Cardiac septum (tissue), 1 donor: ENCODE measurements around the gene TXLNA. TPM values are rescaled to one million over a fixed set of nuclear protein-coding genes. Genes with fewer than 3 reads are reported as not detected.
"Not testable (repeated sequence)": the region's sequence is repeated elsewhere in the genome, so short reads cannot be mapped to it uniquely, and the experiment has no call there.

Experiments used
- DNase-seq: peaks from one replicate; pipeline ENCODE4 v3.0.0-alpha.2; 2020; ENCODE audit warnings: low spot score
- intact Hi-C: fragments of 100-400 bp; cut with DNase I; formaldehyde crosslinking; loops from one replicate; pipeline ENCODE4 v1.14.0; 2022
- long read RNA-seq: library from polyadenylated mRNA; unstranded; transcript quantifications from one replicate; pipeline ENCODE4 v2.0.0, GENCODE V29; 2021
- total RNA-seq: library from RNA; stranded (reverse); fragmentation: NEBNext Ultra II Directional; extraction: Animal tissue kit (Norgen Biotek cat#: 25700); gene quantifications from one replicate; pipeline ENCODE4 v1.2.1, GENCODE V29; 2021
- donor health status: DM: no; HTN: no; CAD: no.

The TXLNA gene
- 24.5 TPM for total RNA-seq
- long read RNA-seq, full-length matches to known transcripts = 2 of 14 reads
- long read RNA-seq, partial matches to known transcripts = 1 of 14 reads
- long read RNA-seq, other reads (novel, unspliced or antisense) = 11 of 14 reads

GRCh38 chr1:32179443-32180185 lies at the start of gene TXLNA:
TSS of gene TXLNA (plus strand) at chr1:32179675. CDS start at chr1:32180346, 671 bp downstream.
- DNase-seq = peak; percentile 98
- intact Hi-C loops = loop anchor here (5.0 kb wide), 1 partner anchor 72 kb away; the partner anchor contains the start of gene KPNA6

GRCh38 chr1:32133950-32134280 lies 45.6 kb upstream of the TXLNA start:
- DNase-seq, intact Hi-C loops: not testable (repeated sequence)

- intact Hi-C loops = no loop called here
- DNase-seq = no peak
Observed at GRCh38 chr1:32137111-32137510, 42.4 kb upstream of the TXLNA start.

GRCh38 chr1:32138965-32139364 lies 40.5 kb upstream of the TXLNA start:
- no peak for DNase-seq
- intact Hi-C loops = no loop called here

- intact Hi-C loops = no loop called here
- DNase-seq = no peak
Observed at GRCh38 chr1:32142446-32143301, 36.8 kb upstream of the TXLNA start.

DNA sequence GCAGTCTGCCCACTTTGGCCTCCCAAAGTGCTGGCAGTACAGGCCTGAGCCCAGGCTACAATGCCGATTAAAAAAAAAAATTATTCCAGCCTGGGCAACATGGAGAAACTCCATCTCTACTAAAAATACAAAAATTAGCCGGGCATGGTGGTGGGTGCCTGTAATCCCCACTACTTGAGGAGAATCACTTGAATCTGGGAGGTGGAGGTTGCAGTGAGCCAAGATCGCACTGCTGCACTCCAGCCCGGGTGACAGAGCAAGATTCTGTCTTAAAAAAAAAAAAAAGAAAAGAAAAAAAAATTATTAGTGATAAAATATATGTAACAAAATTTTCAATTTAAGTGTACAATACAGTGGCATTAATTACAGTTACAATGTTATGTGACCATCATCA lies 36.2 kb upstream of the TXLNA start:
- intact Hi-C loops, DNase-seq: not testable (repeated sequence)

- DNase-seq = no peak
Observed at GRCh38 chr1:32144033-32144432, 35.4 kb upstream of the TXLNA start.

GRCh38 chr1:32147799-32148198 lies 31.7 kb upstream of the TXLNA start:
- intact Hi-C loops, DNase-seq: not testable (repeated sequence)

More at GRCh38 chr1:32144033-32144432, 35.4 kb upstream of the TXLNA start:
- intact Hi-C loops = no loop called here

DNA sequence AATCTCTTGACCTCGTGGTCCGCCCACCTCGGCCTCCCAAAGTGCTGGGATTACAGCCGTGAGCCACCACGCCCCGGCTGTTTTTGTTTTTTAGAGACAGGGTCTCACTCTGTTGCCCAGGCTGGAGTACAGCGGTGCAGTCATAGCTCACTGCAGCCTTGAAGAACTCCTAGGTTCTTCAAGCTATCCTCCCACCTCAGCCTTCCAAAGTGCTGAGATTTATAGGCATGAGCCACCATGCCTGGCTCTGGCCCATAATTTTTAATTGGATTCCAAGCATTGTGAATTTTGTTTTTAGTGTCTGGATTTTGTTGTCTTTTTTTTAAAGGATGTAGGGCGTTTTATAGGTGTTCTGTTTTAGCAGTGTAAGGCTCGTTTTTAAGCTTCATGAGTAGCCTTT lies 28.6 kb upstream of the TXLNA start:
- intact Hi-C loops = no loop called here

GRCh38 chr1:32151319-32151787 lies 28.1 kb upstream of the TXLNA start:
- no peak for DNase-seq
- intact Hi-C loops = no loop called here

More for the DNA sequence above, 28.6 kb upstream of the TXLNA start:
- DNase-seq = no peak

GRCh38 chr1:32159189-32159588 lies 20.3 kb upstream of the TXLNA start:
- intact Hi-C loops = no loop called here
- DNase-seq = no peak

DNA sequence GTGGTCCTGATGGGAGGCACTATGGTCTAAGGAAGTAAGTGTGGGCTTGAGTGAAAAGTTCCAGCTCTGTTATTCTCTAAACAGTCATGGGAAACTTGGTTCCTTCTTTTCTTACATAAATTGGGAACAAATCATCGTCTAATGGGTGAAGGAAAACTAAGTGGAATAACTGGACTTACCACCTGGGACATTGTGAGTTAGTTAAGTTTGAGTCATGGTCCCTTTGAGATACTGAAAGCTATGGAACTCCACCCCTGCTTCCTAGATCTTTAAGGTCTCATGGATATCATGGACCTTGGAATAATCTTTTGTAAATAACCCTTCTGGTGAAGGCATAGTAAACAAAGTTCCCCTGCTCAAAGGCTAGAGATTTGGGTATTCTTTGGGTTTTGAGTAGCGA lies 16.1 kb upstream of the TXLNA start:
- intact Hi-C loops = no loop called here
- no peak for DNase-seq

DNA sequence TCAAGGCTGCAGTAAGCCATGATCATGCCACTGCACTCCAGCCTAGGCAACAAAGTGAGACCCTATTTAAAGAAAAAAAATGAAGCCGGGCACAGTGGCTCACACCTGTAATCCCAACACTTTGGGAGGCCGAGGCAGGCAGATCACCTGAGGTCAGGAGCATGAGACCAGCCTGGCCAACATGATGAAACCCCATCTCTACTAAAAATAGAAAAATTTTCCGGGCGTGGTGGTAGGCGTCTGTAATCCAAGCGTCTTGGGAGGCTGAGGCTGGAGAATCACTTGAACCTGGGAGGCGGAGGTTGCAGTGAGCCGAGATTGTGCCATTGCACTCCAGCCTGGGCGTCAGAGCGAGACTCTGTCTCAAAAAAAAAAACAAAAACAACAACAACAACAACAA lies 13.8 kb upstream of the TXLNA start:
- intact Hi-C loops, DNase-seq: not testable (repeated sequence)

- no peak for DNase-seq
- intact Hi-C loops = no loop called here
Observed at GRCh38 chr1:32170991-32171390, 8.5 kb upstream of the TXLNA start.

- intact Hi-C loops = no loop called here
- DNase-seq = no peak
Observed at GRCh38 chr1:32172621-32173245, 6.7 kb upstream of the TXLNA start.

DNA sequence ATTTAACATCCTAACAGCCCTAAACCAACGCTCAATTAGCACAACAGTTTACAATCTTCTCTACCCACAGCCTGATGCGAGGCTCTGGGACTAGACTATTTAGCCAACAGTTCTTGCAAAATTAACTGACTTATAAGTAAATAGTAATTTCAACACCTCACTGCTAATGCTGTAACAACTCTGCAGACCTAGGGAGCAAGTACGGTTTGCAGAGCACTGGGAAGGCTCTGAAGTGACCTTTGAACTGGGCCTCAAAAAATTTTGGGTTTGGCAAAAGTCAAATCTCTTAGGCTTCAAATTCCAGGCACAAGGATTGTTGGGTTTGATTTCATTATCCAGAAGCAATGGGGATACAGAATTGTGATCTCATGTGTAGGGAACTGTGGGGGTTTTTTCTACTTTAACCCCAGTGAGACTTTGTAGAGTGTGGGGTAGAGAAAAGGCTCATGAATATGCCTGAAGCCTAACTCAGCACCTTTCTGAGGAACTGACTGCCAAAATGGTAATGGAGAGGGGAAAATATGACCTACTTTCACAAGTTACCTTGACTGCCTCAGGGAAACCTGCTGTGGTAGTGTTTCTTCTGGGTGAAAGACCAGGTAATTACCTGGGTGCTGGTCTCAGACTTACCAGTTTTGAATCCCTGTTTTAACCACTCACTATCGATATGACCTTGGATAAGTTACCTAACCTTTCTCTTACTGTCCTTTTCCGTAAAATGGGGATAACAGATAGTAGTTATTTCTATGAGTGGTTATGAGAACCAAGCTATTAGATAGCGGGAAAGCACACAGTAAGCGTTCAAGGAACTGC lies 889 bp upstream of the TXLNA start:
- DNase-seq = no peak
- intact Hi-C loops = loop anchor here (5.0 kb wide), 1 partner anchor 71 kb away; the partner anchor contains the start of gene KPNA6

DNA sequence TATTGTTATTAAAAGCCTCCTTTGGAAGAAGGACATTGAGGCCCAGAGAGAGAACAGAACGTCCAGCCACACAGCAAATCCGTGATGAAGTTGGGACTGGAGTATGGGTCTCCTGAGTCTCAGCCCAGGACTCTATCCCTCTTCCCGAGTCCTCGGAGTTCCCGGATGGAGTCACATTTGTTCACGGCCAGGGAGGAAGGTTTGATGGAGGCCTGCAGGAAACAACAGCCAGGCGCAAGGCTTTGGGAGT lies 357 bp upstream of the TXLNA start:
- no peak for DNase-seq
- intact Hi-C loops = loop anchor here (5.0 kb wide), 1 partner anchor 72 kb away; the partner anchor contains the start of gene KPNA6

GRCh38 chr1:32180186-32181060 lies 948 bp downstream of the TXLNA start:
- DNase-seq = peak; percentile 78
- intact Hi-C loops = no loop called here
